ENCODE measurements around the gene NRG3.

DNA sequence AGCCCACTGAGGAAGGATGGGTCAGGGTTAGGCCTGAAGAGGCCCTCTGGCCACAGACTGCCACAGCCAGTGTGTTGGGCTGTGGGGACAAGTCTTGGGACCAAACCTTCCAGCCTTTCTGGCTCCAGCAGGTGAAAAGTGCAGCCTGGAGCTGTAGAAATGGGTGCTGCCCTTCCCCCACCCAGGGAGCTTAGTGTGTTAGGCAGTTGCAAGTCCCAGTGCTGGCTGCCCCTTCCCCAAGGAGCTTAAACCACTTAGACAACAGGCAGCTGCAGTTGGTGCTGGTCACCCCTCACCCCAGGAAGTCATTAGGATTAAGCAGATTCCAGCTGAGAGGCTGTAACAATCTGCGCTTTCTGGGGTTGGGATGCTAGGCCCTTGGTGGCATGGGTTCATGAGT, 563.3 kb downstream of the NRG3 start:
- TF ChIP-seq, protein P1, sequence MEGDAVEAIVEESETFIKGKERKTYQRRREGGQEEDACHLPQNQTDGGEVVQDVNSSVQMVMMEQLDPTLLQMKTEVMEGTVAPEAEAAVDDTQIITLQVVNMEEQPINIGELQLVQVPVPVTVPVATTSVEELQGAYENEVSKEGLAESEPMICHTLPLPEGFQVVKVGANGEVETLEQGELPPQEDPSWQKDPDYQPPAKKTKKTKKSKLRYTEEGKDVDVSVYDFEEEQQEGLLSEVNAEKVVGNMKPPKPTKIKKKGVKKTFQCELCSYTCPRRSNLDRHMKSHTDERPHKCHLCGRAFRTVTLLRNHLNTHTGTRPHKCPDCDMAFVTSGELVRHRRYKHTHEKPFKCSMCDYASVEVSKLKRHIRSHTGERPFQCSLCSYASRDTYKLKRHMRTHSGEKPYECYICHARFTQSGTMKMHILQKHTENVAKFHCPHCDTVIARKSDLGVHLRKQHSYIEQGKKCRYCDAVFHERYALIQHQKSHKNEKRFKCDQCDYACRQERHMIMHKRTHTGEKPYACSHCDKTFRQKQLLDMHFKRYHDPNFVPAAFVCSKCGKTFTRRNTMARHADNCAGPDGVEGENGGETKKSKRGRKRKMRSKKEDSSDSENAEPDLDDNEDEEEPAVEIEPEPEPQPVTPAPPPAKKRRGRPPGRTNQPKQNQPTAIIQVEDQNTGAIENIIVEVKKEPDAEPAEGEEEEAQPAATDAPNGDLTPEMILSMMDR (IDR thresholded peaks at IDR 0.05), result no peak
- TF ChIP-seq POLR2A (IDR thresholded peaks at IDR 0.05), result no peak
